Ammon's horn (tissue), 1 donor: ENCODE data around the gene SULT4A1.
"Not testable (repeated sequence)": the region's sequence is repeated elsewhere in the genome, so short reads cannot be mapped to it uniquely, and the experiment has no call there.

Source experiments
- DNase-seq: peaks from one replicate; pipeline ENCODE4 v3.0.0-alpha.2; 2016; ENCODE audit warnings: low spot score

SULT4A1 gene, protein sequence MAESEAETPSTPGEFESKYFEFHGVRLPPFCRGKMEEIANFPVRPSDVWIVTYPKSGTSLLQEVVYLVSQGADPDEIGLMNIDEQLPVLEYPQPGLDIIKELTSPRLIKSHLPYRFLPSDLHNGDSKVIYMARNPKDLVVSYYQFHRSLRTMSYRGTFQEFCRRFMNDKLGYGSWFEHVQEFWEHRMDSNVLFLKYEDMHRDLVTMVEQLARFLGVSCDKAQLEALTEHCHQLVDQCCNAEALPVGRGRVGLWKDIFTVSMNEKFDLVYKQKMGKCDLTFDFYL

DNA sequence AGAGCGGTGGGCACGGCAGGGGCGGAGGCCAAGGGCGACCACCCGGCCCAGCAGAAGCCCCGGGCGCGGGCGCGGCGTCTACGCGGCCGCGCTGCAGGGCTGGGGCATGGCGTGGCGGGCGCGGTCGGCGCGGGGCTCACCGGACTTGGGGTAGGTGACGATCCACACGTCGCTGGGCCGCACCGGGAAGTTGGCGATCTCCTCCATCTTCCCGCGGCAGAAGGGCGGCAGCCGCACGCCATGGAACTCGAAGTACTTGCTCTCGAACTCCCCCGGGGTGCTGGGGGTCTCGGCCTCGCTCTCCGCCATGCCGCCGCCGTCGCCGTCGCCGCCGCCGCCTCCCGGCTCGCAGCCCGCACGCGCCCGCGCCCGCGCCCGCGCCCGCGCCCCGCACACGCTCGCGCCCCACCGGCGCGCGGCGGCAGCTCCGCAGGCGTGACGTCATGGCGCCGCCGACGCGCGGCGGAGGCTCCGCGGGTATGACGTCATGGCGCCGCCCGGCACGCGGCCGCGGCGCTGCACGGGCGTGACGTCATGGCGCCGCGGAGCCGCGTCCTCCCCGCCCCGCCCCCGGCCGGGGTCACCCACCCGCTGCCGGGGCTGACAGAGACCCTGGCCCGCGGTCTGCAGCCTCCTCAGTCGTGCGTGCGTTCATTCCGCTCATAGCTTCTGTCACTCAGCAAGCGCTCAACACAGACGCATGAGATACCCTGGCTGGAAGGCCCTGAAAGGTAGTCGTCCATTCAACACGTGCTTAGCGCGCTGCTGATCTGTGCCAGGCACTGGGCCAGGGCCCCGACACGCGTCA lies at the start of gene SULT4A1:
Gene SULT4A1 (minus strand): TSS at position 440 of the 808 bp plus-strand sequence. CDS start 131 bp downstream, at position 309.
- DNase-seq, result no peak

GRCh38 chr22:43911351-43911750 lies 49.0 kb upstream of the SULT4A1 start:
- no peak for DNase-seq

DNA sequence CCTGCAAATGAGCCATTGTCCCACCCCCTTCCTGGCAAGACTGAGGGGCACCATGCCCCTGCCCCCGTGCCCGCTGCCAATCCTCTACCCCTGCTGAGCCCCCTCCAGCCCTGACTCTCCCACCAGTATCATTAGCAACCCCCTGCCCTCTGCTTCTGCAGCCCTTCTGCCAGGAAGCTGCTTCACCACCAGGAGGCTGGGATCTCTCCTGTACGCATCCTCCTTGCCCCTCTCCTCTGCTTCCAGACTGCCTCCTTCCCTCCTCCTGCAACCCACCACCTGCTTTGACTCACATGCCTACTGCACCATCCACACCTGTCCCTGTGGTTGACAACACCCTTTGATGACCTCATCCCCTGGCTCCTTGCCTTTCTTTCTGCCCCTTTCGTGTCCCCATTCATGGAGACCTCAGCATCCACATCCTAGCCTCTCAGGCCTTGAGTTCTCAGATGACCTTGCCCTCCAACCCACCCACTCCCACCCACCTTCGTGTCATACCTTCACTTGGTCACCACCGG lies 47.9 kb upstream of the SULT4A1 start:
- DNase-seq, result no peak

GRCh38 chr22:43909708-43910107 lies 47.4 kb upstream of the SULT4A1 start:
- DNase-seq, result no peak

- no peak for DNase-seq
Measured at GRCh38 chr22:43905681-43906080, 43.4 kb upstream of the SULT4A1 start.

DNA sequence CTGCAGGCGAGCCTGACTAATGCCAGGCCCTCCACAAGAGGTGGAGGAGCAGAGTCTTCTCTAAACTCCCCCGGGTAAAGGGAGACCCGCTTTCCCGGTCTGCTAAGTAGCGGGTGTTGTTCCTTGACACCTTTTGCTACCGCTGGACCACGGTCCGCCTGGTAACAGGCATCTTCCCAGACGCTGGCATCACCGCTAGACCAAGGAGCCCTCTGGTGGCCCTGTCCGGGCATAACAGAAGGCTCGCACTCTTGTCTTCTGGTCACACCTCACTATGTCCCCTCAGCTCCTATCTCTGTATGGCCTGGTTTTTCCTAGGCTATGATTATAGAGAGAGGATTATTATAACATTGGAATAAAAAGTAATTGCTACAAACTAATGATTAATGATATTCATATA lies 42.1 kb upstream of the SULT4A1 start:
- DNase-seq, result not testable (repeated sequence)

- not testable (repeated sequence) for DNase-seq
Measured at GRCh38 chr22:43903033-43903432, 40.7 kb upstream of the SULT4A1 start.

GRCh38 chr22:43901976-43902643 lies 39.8 kb upstream of the SULT4A1 start:
- no peak for DNase-seq

DNA sequence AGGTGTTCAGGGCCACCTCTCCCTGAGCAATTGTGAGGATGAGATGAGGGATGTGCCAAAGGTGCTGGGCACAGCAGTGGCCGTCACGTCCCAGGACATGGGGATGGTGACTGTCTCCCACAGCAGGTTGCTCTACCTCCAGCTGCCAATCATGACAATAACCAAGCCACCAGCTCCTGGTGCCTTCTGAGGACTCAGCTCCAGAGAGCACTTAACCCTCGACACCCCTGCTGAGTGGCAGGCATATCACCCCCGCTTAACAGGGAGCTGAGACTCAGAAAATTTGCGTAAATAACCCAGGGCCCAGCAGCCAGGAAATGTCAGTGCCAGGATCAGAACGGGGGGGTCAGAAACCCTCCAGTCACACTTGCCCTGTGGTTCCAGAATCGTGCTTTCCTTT lies 37.9 kb upstream of the SULT4A1 start:
- no peak for DNase-seq

DNA sequence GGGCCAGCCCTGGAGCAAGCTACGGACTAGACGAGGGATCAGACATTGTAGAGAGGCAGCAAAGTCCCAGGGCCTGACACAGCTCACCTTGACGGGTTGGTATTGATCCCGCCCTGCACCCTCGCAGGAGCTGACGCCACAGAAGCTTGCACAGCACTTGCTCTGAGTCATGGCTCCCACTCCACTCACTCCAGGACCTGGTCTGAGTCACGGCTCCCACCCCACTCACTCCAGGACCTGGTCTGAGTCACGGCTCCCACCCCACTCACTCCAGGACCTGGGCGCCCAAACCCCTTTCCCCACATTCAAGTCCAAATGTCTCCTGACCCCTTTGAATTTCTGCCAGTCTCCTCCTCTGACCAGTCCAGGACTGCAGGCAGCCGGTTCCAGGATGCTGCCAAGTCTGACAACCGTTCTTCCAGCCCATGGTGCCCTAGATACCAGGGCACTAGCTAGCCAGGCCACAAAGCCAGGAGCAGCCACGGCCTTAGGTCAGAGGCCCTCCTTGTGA lies 35.5 kb upstream of the SULT4A1 start:
- no peak for DNase-seq

GRCh38 chr22:43895986-43896645 lies 33.8 kb upstream of the SULT4A1 start:
- no peak for DNase-seq

DNA sequence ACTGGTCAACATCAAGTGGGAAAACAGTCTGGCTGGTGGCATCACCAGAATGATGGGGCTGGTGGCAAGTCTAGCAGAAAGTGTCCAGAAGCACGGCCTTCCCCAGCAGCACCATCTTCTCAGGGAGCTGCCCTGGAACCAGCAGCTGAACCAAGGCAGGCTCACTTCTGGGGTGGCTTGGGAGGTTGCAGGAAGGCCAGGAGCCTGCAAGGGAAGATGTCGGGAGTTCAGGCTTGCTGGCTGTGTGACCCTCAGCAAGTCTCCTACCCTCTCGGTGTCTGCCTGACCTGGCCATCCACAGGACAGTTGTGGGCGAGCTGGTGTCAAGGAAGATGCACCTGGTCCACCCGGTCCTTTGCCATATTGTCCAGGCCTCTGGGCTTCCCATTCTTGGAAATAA lies 31.8 kb upstream of the SULT4A1 start:
- no peak for DNase-seq

- no peak for DNase-seq
Measured at GRCh38 chr22:43893266-43893665, 31.0 kb upstream of the SULT4A1 start.

DNA sequence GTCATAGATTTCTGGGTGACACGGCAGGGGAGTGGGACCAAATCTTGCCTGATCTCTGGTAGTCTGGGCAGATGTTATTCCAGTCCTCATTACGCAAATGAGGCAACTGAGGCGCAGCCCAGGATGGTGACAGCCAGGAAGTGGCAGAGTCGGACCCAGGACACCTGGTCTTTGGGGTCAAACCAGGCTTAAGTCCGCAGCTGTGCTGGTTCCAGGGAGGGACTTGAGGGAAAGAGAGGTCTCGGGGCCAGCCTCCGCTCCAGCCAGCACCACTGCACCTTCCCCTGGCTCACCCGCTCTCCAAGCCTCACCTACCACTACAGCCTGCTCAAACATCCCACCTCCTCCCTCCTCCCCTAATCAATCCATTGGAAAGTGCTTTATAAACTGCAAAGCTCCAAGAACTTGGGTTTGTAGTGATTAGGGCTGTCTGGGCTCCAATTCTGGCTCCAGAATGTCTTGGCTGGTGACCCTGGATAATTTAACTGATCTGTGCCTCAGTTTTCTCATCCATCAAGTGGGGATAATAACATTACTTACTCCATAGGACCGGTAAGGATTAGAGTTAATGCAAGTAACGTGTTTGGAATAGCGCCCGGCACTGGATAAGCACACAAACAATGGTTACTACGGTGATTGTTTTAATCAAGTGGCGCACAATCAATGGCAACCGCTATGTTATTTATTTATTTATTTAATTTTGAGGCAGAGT lies 30.0 kb upstream of the SULT4A1 start:
- DNase-seq, result no peak

- no peak for DNase-seq
Measured at GRCh38 chr22:43891360-43892182, 29.3 kb upstream of the SULT4A1 start, which contains the start of gene PNPLA5. TSS of gene PNPLA5 (minus strand) at chr22:43892013. CDS start at chr22:43891880, 133 bp downstream.

GRCh38 chr22:43890901-43891331 lies 28.6 kb upstream of the SULT4A1 start:
- no peak for DNase-seq

- no peak for DNase-seq
Measured at GRCh38 chr22:43889860-43890253, 27.5 kb upstream of the SULT4A1 start.

DNA sequence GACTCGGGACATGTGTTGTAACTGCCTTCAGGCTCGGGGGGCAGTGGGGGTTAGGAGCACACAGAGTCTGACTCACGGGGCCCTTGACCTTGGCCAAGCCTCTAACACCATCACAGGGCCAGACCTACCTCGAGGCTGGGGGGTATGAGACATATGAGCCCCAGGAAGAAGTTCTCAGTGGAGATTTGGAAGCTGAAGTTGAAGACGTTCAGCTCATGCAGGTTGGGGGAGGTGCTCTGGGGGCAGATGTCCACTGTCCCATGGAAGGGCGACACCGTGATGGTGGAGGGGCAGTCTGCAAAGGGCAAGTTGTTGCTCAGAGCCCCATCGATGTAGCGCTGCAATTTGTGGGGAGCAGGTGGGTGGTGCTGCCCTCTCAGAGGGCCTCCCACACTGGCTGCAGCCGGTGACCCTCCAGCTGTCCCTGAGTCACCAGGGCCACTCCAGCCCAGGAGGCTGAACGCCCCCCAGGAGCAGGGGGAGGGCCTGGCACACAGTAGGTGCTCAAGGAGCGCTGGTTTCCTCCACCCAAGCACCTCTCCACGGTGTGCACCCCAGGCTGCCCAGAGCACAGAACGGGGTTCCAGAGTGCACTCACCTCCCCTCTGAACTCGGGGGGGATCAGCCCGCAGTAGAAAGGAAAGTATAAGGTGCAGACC lies 27.0 kb upstream of the SULT4A1 start:
- no peak for DNase-seq

- DNase-seq, result no peak
Measured at GRCh38 chr22:43888740-43889139, 26.4 kb upstream of the SULT4A1 start.

GRCh38 chr22:43887391-43887790 lies 25.1 kb upstream of the SULT4A1 start:
- DNase-seq, result no peak
